Stimulated activated CD8-positive, alpha-beta memory T cell treated with anti-CD3 and anti-CD28 coated beads, Interleukin-15, amount 100 ng/mL, for 4 hours (primary cell): Measurements from ENCODE around the gene PLEKHA1.

ENCODE experiments used
- DNase-seq, 2 donors: peaks; one replicate each; pipeline ENCODE4 v3.0.0-alpha.2; 2020; ENCODE audit warnings: low read depth in 2 of 2

Gene PLEKHA1

GRCh38 chr10:122461729-122462532 lies 87.4 kb downstream of the PLEKHA1 start:
- DNase-seq: no peak

DNA sequence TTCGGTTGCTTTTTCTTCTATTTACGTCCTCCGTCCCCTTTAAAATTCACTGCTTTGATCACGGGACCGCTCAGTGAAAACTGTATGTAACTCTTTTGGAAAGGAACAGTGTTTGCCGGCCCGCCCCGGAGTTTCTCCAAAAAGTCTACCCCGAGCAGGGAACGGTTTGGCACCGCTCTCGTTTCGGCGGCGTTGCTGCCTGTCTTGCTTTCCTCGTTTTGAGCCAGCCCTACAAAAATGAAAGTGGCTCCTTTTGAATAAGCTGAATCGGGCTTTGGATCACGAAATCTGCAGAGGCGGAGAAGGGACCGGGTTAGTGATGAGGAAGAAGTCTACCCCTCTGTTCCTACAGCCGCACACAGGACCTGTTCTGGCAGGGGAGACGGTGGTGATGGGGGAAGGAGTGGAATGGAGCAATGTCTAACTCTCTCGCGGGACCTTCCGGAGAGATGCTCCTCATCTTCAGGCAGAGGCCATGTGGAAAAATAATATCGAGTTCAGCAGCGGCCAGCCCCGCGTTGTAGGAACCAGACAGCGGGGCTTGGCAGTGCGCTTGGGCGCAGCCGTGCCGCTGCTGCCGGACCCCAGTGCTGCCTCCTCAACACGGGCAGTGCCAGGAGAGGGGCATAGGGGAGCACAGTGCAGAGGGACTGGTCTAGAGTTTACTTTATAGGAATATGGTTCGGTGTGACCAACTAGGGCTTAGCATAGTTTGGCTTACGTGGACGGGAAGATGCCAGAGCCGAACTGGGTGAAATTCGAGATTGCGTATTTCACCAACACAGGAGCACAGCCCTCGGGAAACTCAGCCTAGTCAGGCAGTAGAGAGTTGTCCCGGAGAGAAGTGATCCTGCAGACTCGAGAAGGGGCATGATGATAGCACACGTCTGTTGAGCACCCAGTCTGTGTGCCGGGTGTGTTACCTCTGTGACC lies 88.3 kb downstream of the PLEKHA1 start:
- no peak for DNase-seq

- no peak for DNase-seq
These were observed 89.2 kb downstream of the PLEKHA1 start for GRCh38 chr10:122463466-122464249.

- DNase-seq: no peak
These were observed 89.7 kb downstream of the PLEKHA1 start for GRCh38 chr10:122464250-122464510.

DNA sequence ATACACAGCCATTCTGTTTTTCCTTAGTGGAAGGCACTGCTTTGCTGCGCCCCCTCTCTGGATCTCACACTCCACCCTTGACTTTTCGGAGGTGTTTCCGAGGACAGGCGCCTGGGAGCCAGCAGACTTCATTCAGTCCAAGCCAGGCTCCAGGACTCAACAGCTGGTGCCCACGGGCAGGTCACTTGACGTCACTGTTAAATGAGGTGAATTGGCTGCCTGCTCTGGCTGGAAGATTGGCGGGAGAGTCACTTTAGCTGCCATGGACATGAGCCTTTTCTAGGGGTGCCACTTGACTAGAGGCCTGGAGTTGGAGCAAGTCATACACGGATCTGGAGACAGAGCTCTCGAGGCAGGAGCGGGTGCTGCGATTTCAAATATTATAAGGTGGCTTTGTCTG lies 90.1 kb downstream of the PLEKHA1 start:
- DNase-seq: no peak

DNA sequence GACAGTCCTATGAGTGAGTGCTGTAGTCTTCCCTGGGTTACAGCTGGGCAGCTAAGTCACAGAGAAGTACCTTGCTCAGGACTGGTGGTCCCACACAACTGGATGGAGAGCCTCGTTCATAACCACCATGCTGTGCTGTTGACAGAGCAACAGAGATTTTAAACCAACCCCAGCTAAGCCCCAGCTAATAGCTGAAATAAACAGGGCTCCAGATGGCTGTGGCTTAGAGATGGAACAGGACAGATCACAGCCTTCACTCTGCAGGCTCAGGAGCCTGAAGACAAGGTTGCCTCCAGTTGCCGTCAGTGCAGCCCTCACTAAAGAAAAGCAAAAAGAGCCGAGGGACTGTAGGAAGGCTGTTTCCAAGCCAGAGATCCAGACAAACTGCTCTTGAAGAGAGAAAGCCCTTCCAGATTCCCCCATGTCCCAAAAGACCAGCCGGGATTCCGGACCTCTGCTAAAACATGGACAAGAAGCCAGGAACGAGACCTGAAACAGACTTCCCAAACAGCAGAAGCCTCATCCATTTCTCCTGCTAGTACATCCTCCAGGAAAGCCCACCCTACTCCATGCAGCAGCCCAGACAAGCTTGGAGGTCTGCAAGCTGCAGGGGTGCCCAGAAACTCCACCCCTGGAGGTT lies 91.0 kb downstream of the PLEKHA1 start:
- no peak for DNase-seq

- no peak for DNase-seq
These were observed 92.5 kb downstream of the PLEKHA1 start for GRCh38 chr10:122466951-122467381.

GRCh38 chr10:122467701-122468100 lies 93.2 kb downstream of the PLEKHA1 start:
- DNase-seq: no peak

- no peak for DNase-seq
These were observed 93.9 kb downstream of the PLEKHA1 start for GRCh38 chr10:122468307-122468925.

DNA sequence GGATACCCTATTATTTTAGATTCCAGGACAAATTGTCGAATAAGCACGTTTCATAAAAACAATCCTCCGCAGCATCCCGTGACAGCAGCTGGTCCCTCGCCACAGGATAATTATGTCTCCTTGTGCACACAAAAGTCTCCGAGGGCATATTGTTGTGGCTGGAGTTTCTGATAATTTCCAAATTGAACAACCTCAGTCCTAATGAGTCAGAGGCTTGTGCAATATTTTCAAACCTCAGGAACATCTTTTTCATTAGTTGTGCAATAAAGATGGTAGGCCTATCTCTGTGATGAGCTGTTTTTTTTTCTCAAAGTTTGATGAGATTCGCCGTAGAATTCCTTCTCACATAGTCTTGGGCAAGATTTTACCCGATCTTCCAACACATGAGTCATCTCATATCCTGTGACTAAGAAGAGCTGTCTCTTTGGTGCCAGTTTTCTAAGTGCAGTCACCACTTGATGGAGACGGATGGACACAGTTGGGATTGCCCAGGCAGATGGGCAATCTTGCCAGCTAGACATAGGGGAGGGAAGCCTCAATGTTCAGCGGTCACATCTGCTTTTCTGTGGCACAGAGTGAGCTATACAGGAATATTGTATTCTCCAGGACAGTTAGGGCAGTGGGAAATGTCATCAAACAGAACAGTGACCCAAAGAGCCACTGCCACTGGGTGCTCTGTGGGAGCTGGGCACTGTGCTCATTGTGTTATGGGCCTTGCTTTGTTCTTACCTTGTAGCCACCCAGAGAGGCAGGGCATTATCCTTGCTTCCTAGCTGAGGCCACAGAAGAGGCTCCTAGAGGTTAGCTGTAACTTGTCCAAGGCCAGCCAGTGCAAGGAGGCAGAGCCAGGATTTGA lies 94.6 kb downstream of the PLEKHA1 start:
- no peak for DNase-seq

GRCh38 chr10:122469848-122470247 lies 95.3 kb downstream of the PLEKHA1 start:
- DNase-seq: no peak

- no peak for DNase-seq
These were observed 97.1 kb downstream of the PLEKHA1 start for GRCh38 chr10:122471531-122472177.

- no peak for DNase-seq
These were observed 98.6 kb downstream of the PLEKHA1 start for GRCh38 chr10:122473116-122473515.

DNA sequence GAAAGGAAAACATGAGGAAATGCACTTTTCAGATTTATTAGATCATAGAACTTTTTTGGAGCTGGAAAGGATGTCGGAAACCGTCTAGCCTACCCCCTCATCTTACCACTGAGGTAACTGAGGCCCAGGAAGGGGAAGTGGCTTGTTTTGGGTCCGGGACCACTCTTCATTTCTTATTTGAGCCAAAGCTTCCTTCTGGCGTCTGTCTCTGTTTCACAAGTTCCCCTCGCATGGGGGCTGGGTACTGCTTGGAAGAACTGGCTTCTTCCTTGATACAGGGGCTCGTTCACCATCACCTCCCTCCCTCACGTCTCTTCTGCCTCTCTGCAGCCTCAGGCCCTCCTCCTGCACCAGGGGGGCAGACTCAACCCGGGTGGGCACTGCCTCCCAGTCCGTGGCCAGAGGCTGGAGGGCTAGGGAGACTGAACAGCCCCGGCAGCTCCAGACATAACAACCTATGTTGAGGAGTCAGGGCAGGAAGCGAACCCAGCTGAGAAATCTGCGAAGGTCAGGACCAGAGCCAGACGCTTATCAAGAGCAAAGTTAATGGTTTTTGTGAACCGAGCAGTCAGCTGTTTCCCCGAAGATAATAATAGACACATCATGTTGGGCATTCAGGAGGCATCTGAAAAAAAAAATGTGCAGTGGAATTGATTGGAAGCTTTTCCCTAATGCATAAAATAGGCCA lies 99.8 kb downstream of the PLEKHA1 start:
- no peak for DNase-seq

DNA sequence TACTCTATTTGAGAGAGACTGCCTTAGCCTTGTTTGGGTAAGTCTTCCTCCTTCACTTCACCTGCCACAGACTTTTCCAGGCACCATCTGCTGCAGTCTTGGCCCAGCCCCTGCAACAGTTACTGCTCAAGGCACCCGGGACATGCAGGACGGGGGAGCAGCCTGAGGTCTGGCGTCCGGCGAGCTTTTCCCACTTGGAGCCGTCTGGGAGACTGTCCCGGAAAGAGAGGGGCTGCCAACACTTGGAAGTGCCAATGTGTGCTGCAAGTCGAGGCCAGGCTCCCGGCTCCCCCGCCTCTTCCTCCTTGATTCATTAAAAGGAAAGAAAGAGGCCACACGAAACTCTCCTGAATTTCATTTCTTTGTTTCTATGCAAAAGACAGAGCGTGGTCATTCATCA lies 100.6 kb downstream of the PLEKHA1 start:
- no peak for DNase-seq

DNA sequence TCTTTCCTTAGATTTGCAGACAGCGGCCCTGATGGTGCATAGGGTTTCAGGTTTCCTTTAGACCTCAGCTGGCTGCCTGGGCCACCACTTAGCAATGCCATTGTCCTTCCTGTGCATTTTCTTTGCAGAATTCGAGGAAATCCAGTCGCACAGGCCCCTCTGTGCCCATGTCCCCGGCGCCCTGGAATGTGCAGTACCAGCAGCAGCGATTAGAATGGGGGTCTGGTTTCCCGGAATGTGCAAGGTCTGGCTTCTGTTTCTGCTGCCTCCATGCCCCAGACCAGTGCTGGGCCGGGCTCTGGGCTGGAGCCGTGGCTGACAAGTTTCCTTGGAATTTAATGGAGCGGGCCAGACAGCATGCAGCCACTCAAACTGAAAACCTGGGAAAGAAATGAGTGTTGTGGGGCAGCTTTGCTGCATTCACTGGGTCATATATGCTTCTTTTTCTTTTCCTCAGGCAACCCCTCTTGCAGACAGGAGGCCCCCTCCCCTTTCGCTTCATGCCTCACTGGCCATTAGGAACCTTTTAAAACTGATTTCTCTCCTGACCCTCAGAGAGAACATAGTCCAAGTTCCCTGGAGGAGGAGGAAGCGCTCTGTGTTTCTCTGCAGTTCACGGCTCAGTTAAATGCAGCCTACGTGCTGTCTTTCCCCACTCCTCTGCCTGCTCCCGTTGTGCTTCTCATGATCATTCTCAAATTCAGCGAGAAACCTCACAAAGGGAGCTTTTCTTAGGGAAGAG lies 101.3 kb downstream of the PLEKHA1 start:
- DNase-seq: no peak

DNA sequence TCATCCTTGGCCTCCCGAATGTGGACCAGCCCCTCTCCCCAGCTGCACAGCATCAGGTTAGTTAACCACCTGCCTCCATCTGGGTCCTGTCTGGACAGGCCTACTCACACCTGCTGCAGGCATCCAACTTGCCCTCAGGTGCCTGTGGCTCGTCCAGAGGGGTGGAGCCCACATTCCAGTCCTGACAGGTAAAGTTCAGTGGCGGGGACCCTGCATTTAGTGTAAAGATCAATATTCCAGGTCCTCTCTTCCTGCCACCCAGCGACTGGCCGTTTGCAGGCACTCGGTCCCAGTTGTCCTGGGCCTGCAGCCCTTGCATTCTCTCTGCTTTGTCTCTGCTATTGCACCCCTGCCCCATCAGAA lies 101.8 kb downstream of the PLEKHA1 start:
- DNase-seq: no peak

DNA sequence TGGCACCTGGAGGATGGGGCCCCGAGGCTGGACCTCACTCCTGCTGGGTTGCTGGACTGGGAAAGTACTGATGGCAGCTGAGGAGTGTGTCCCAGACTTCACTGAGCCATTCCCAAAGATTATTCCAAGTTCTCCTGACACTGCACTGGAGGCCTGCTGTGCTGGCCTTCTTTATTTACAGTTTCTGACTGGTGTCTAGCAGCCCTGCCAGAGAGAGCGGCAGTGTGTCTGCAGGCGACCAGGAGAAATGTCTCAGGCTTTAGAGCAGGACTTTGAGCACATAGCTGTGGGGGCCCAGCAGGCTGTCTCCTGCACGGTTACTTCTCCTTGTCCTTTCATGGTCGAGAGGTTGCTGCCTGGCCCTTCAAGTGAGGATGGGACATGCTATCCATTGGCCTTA lies 102.9 kb downstream of the PLEKHA1 start:
- DNase-seq: no peak

- DNase-seq: no peak
These were observed 104.5 kb downstream of the PLEKHA1 start for GRCh38 chr10:122478971-122479370.
